ENCODE results near the gene CNTN3.

Gene CNTN3

DNA sequence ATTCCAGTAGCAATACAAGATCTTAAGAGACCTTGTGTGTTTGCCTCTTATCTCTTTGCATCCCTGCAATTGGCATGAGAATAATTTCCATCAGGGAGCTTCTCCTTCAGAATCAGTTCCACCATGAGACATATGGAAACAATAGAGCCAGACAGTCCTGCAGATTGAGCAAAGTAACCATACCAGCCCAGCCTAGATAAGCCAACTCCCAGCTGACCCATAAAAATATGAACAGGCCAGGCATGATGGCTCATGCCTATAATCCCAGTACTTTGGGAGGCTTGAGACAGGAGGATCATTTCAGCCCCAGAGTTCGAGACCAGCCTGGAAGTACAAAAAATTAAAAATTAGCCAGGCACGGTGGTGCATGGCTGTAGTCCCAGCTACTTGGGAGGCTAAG is 12.7 kb downstream of the CNTN3 start:
- DNase-seq: no peak
- Histone ChIP-seq H3K27me3 (replicated peaks) (no peaks in the 10 kb centered on the region), H3K36me3 (replicated peaks) (no peaks in the 10 kb centered on the region), H3K27ac (no peak overlapping the region), H3K4me3 (ENCODE audit: low read depth, low read length) (no peak overlapping the region)
- no peak for TF ChIP-seq CTCF (IDR thresholded peaks at IDR 0.05; ENCODE audit: low read depth, low read length, missing control alignments)
- in situ Hi-C loops (cut with HindIII; ENCODE audit: low pct_ligation_motif_present, low sequenced_read_pairs): no loop called here

DNA sequence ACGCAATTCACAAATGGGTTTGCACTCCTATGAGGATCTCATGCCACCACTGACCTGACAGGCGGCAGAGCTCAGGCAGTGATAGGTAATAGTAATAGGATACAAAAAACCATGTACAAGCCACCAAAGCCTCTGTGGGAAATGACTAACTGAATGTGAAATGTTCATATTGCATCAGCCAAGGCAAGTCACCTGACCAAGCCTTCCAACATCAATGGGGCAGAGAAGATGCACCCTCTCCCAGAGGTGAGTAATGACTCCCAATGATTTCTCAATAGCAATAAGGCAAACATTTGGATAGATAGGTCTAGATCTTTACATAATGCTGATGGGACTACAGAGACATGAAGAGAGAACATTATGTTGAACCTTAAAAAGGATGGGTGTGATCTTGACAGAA is 14.9 kb downstream of the CNTN3 start:
- TF ChIP-seq CTCF (IDR thresholded peaks at IDR 0.05; ENCODE audit: low read depth, low read length, missing control alignments): no peak
- no peak for DNase-seq
- H3K27ac ChIP-seq: no peak overlapping the region
- in situ Hi-C loops (cut with HindIII; ENCODE audit: low pct_ligation_motif_present, low sequenced_read_pairs): no loop called here
- no peaks in the 10 kb centered on the region for H3K36me3 ChIP-seq (replicated peaks)
- H3K27me3 ChIP-seq (replicated peaks): no peaks in the 10 kb centered on the region
- no peak overlapping the region for H3K4me3 ChIP-seq (ENCODE audit: low read depth, low read length)

GRCh38 chr3:74593152-74593551 is 21.3 kb downstream of the CNTN3 start:
- TF ChIP-seq CTCF (IDR thresholded peaks at IDR 0.05; ENCODE audit: low read depth, low read length, missing control alignments): no peak
- Histone ChIP-seq H3K36me3 (replicated peaks) (no peaks in the 10 kb centered on the region), H3K4me3 (ENCODE audit: low read depth, low read length) (no peak overlapping the region), H3K27me3 (replicated peaks) (no peaks in the 10 kb centered on the region), H3K27ac (no peak overlapping the region)
- DNase-seq: no peak
- in situ Hi-C loops (cut with HindIII; ENCODE audit: low pct_ligation_motif_present, low sequenced_read_pairs): no loop called here

DNA sequence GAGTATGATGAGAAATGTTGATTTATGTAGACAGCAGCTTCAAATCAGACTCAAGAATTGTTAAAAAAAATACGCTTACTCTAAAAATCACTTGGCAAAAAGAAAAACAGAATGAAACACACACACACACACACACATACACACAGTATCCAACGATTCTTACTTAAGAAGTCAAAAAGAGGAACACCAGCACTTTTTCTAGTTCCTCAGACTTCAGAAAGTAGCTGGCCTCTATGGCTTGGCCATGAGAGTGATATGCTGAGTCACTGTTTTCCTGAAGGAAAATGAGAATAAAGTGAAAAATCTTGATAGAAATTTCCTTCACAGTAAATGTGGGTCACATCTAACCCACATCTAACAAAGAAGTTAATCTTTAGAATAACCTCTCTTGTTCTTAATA is 22.1 kb downstream of the CNTN3 start:
- Histone ChIP-seq H3K4me3 (ENCODE audit: low read depth, low read length) (no peak overlapping the region), H3K36me3 (replicated peaks) (no peaks in the 10 kb centered on the region), H3K27ac (no peak overlapping the region), H3K27me3 (replicated peaks) (no peaks in the 10 kb centered on the region)
- TF ChIP-seq CTCF (IDR thresholded peaks at IDR 0.05; ENCODE audit: low read depth, low read length, missing control alignments): no peak
- no peak for DNase-seq
- in situ Hi-C loops (cut with HindIII; ENCODE audit: low pct_ligation_motif_present, low sequenced_read_pairs): no loop called here

DNA sequence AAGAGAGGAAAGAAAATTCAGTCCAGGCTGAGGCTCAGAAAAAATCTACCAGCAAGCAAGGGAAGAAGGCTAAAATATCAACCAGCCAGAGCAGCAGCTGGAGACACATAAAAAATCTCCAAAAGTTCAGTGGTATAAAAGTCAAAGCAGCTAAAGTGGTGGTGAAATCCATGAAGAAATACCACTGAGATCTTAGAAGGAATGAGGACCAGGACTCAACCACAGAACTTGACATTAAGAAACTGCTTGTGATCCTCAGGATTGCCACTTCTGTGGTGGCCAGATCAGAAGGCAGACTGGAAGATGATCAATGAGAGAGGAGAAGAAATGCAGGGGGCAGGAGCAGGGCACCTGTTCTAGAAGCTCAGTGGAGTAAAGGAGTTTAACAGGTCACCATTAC is 22.5 kb downstream of the CNTN3 start:
- no peak for TF ChIP-seq CTCF (IDR thresholded peaks at IDR 0.05; ENCODE audit: low read depth, low read length, missing control alignments)
- no peak for DNase-seq
- no peak overlapping the region for H3K27ac ChIP-seq
- H3K27me3 ChIP-seq (replicated peaks): no peaks in the 10 kb centered on the region
- no peaks in the 10 kb centered on the region for H3K36me3 ChIP-seq (replicated peaks)
- H3K4me3 ChIP-seq (ENCODE audit: low read depth, low read length): no peak overlapping the region
- in situ Hi-C loops (cut with HindIII; ENCODE audit: low pct_ligation_motif_present, low sequenced_read_pairs): no loop called here

GRCh38 chr3:74591342-74591741 is 23.1 kb downstream of the CNTN3 start:
- Histone ChIP-seq H3K4me3 (ENCODE audit: low read depth, low read length) (no peak overlapping the region), H3K36me3 (replicated peaks) (no peaks in the 10 kb centered on the region), H3K27me3 (replicated peaks) (no peaks in the 10 kb centered on the region), H3K27ac (no peak overlapping the region)
- DNase-seq: no peak
- TF ChIP-seq CTCF (IDR thresholded peaks at IDR 0.05; ENCODE audit: low read depth, low read length, missing control alignments): no peak
- in situ Hi-C loops (cut with HindIII; ENCODE audit: low pct_ligation_motif_present, low sequenced_read_pairs): no loop called here
